SU-DHL-6 (cell line): Measurements from ENCODE around the gene RPL4.
"Not testable (repeated sequence)": the region's sequence is repeated elsewhere in the genome, so short reads cannot be mapped to it uniquely, and the experiment has no call there.

Source experiments
- CTCF ChIP-seq: fragments of 200-600 bp; sonication (generic); IDR thresholded peaks from one replicate; pipeline ENCODE4 v1.5.1; 2017; ENCODE audit warnings: antibody characterized with exemption, mild to moderate bottlenecking, low read length, moderate library complexity; ENCODE audit not compliant: insufficient read depth, poor library complexity, severe bottlenecking
- EZH2phosphoT487 ChIP-seq: fragments of 200-600 bp; sonication (generic), shearing (Covaris generic); conservative IDR thresholded peaks from 2 replicates; pipeline ENCODE4 v1.6.1; 2018; ENCODE audit warnings: mild to moderate bottlenecking, antibody characterized with exemption, low read length, moderate library complexity, mixed read lengths

GRCh38 chr15:66465294-66465693 is 39.4 kb downstream of the RPL4 start:
- not testable (repeated sequence) for TF ChIP-seq CTCF, EZH2phosphoT487
